Measurements from ENCODE around the gene PIP5K1B.

- TF ChIP-seq ZNF274 (IDR thresholded peaks at IDR 0.05; ENCODE audit: low read depth, low read length) (no peak), SUZ12 (IDR thresholded peaks at IDR 0.05; ENCODE audit: extremely low read depth, insufficient read depth, insufficient read length) (no peak), YY1 (IDR thresholded peaks at IDR 0.05; ENCODE audit: insufficient read depth, insufficient read length) (no peak)
Observed at GRCh38 chr9:68942790-68943189, 237.8 kb downstream of the PIP5K1B start.

Data from NT2/D1 (cell line).